Natural killer cell (primary cell): ENCODE results near the gene RBM14. TPM values are rescaled to one million over a fixed set of nuclear protein-coding genes. Genes with fewer than 3 reads are reported as not detected.

Source experiments
- ATAC-seq, 3 donors: fragments of 150-1000 bp in 2 of 3; fragments of 200-7000 bp in 1 of 3; cut with Tn5 transposase; 1 replicate in 1 of 3; 2 replicates in 2 of 3; pipeline ENCODE4 v1.10.0; 2021; ENCODE audit warnings: mild to moderate bottlenecking in 2 of 3, moderate library complexity in 2 of 3
- DNase-seq, 2 donors: peaks; one replicate each; pipeline versions ENCODE4 v3.0.0 to v3.0.0-alpha.2; 2013 to 2021; ENCODE audit warnings: mixed read lengths in 1 of 2
- H3K27ac ChIP-seq: one replicate; pipeline ENCODE4 v1.5.1; 2013; ENCODE audit warnings: mild to moderate bottlenecking, low read length
- H3K27me3 ChIP-seq: one replicate; pipeline ENCODE4 v1.6.1; 2013; ENCODE audit warnings: low read length; ENCODE audit not compliant: control insufficient read depth, insufficient read depth
- H3K36me3 ChIP-seq: one replicate; pipeline ENCODE4 v1.6.1; 2013; ENCODE audit warnings: low read length; ENCODE audit not compliant: control insufficient read depth, insufficient read depth
- H3K4me1 ChIP-seq: one replicate; pipeline ENCODE4 v1.6.1; 2013; ENCODE audit warnings: low read length; ENCODE audit not compliant: control insufficient read depth, insufficient read depth
- H3K4me3 ChIP-seq: one replicate; pipeline ENCODE4 v1.5.1; 2013; ENCODE audit warnings: low read length
- H3K9me3 ChIP-seq: one replicate; pipeline ENCODE4 v1.6.1; 2013; ENCODE audit warnings: low read length; ENCODE audit not compliant: control insufficient read depth, insufficient read depth
- H3K27ac Mint-ChIP-seq, 2 donors: one replicate each; pipeline ENCODE4 v1.8.0; 2022; ENCODE audit warnings: mild to moderate bottlenecking in 2 of 2, mixed read lengths in 2 of 2, moderate library complexity in 1 of 2
- H3K27me3 Mint-ChIP-seq, 2 donors: one replicate each; pipeline ENCODE4 v1.8.0; 2022; ENCODE audit warnings: low read depth in 2 of 2, mixed read lengths in 2 of 2
- H3K36me3 Mint-ChIP-seq: one replicate; pipeline ENCODE4 v1.8.0; 2022; ENCODE audit warnings: mixed read lengths
- H3K4me1 Mint-ChIP-seq, 2 donors: one replicate each; pipeline ENCODE4 v1.8.0; 2022; ENCODE audit warnings: mixed read lengths in 2 of 2
- H3K4me3 Mint-ChIP-seq: one replicate; pipeline ENCODE4 v1.8.0; 2022; ENCODE audit warnings: mild to moderate bottlenecking, moderate library complexity, mixed read lengths
- H3K9me3 Mint-ChIP-seq, 2 donors: one replicate each; pipeline ENCODE4 v1.8.0; 2022; ENCODE audit warnings: mixed read lengths in 2 of 2
- CTCF ChIP-seq: fragments of 200-600 bp; IDR thresholded peaks from one replicate; pipeline ENCODE4 v1.8.0; 2022; ENCODE audit warnings: antibody characterized with exemption
- WGBS: methylation state at CpG from one replicate; pipeline ENCODE4 v1.1.7; 2013; ENCODE audit warnings: missing lambda C conversion rate; ENCODE audit not compliant: insufficient coverage; 5-methylcytosine and 5-hydroxymethylcytosine counted together
- intact Hi-C: fragments of 100-400 bp; cut with micrococcal nuclease; formaldehyde crosslinking; loops from one replicate; pipeline ENCODE4 v1.14.2; 2022
- total RNA-seq, 4 donors: library from RNA; stranded (reverse); fragments of 120-200 nt in 1 of 4; gene quantifications; one replicate each; pipeline versions ENCODE4 v1.2.3 to v1.2.4, GENCODE V29; 2013 to 2022

RBM14 gene
- total RNA-seq, 3 donors from 2014 or later (not counting 1 experiment from before 2014, with no cell fraction given): 289 to 325 (median 307) TPM

GRCh38 chr11:66651016-66651415 lies 34.6 kb downstream of the RBM14 start:
- DNase-seq: no peak
- peaks cover 18 to 40% of the 10 kb centered on the region in 2 donors for H3K4me1 Mint-ChIP-seq
- intact Hi-C loops: no loop called here
- peak in 1 of 3 donors; percentile 10 for ATAC-seq
- Histone ChIP-seq H3K27me3 (no peaks in the 10 kb centered on the region), H3K36me3 (peaks cover 32% of the 10 kb centered on the region), H3K4me1 (peaks cover 2% of the 10 kb centered on the region), H3K27ac (no peak overlapping the region), H3K9me3 (no peaks in the 10 kb centered on the region), H3K4me3 (no peak overlapping the region)
- peak overlapping the region in 1 of 2 donors; percentile 61 for H3K27ac Mint-ChIP-seq
- no peak for TF ChIP-seq CTCF
- no peaks in the 10 kb centered on the region for H3K27me3 Mint-ChIP-seq
- H3K4me3 Mint-ChIP-seq: no peak overlapping the region
- peaks cover 13% of the 10 kb centered on the region for H3K36me3 Mint-ChIP-seq
- H3K9me3 Mint-ChIP-seq: no peaks in the 10 kb centered on the region
- WGBS: 86% methylated on average over 1 of the region's 2 CpGs

- intact Hi-C loops: no loop called here
- Mint-ChIP-seq H3K27ac (peak overlapping the region; percentile 61 to 63), H3K4me3 (no peak overlapping the region), H3K27me3 (no peaks in the 10 kb centered on the region), H3K36me3 (peaks cover 2% of the 10 kb centered on the region), H3K4me1 (peaks cover 2 to 24% of the 10 kb centered on the region in 2 donors), H3K9me3 (no peaks in the 10 kb centered on the region)
- DNase-seq (no peak), ATAC-seq (peak in 2 of 3 donors; percentile 4 to 9)
- Histone ChIP-seq H3K36me3 (peaks cover 20% of the 10 kb centered on the region), H3K9me3 (no peaks in the 10 kb centered on the region), H3K4me3 (no peak overlapping the region), H3K4me1 (no peaks in the 10 kb centered on the region), H3K27ac (no peak overlapping the region), H3K27me3 (no peaks in the 10 kb centered on the region)
- TF ChIP-seq CTCF: no peak
- 89% methylated on average over 6 of the region's 7 CpGs for WGBS
These were observed 36.2 kb downstream of the RBM14 start for GRCh38 chr11:66652651-66653050.

- Mint-ChIP-seq H3K27me3 (no peaks in the 10 kb centered on the region), H3K9me3 (no peaks in the 10 kb centered on the region), H3K4me3 (no peak overlapping the region), H3K4me1 (peaks cover 0 to 22% of the 10 kb centered on the region in 2 donors), H3K27ac (peak overlapping the region; percentile 61 to 63), H3K36me3 (no peaks in the 10 kb centered on the region)
- no peaks in the 10 kb centered on the region for H3K27me3 ChIP-seq
- DNase-seq (no peak), ATAC-seq (no peak)
- no peak overlapping the region for H3K27ac ChIP-seq
- H3K4me1 ChIP-seq: no peaks in the 10 kb centered on the region
- intact Hi-C loops: no loop called here
- no peak for TF ChIP-seq CTCF
- 91% methylated on average over 6 of the region's 6 CpGs for WGBS
- peaks cover 15% of the 10 kb centered on the region for H3K36me3 ChIP-seq
- H3K9me3 ChIP-seq: no peaks in the 10 kb centered on the region
- H3K4me3 ChIP-seq: no peak overlapping the region
These were observed 36.7 kb downstream of the RBM14 start for GRCh38 chr11:66653123-66653522.

GRCh38 chr11:66659763-66660162 lies 43.3 kb downstream of the RBM14 start:
- intact Hi-C loops: no loop called here
- ATAC-seq (no peak), DNase-seq (no peak)
- peak overlapping the region; percentile 10 to 44 for H3K27ac Mint-ChIP-seq
- TF ChIP-seq CTCF: no peak
- H3K4me3 Mint-ChIP-seq: no peak overlapping the region
- no peaks in the 10 kb centered on the region for H3K27me3 Mint-ChIP-seq
- peaks cover 7% of the 10 kb centered on the region for H3K36me3 Mint-ChIP-seq
- peaks cover 0 to 16% of the 10 kb centered on the region in 2 donors for H3K4me1 Mint-ChIP-seq
- no peaks in the 10 kb centered on the region for H3K27me3 ChIP-seq
- H3K9me3 Mint-ChIP-seq: no peaks in the 10 kb centered on the region
- H3K4me1 ChIP-seq: peaks cover 2% of the 10 kb centered on the region
- H3K4me3 ChIP-seq: no peak overlapping the region
- H3K9me3 ChIP-seq: no peaks in the 10 kb centered on the region
- H3K36me3 ChIP-seq: peaks cover 32% of the 10 kb centered on the region
- 57% methylated on average over 2 of the region's 2 CpGs for WGBS
- no peak overlapping the region for H3K27ac ChIP-seq
